ENCODE results near the gene SLC3A2. TPM values are rescaled to one million over a fixed set of nuclear protein-coding genes. Genes with fewer than 3 reads are reported as not detected.
"Not testable (repeated sequence)": the region's sequence is repeated elsewhere in the genome, so short reads cannot be mapped to it uniquely, and the experiment has no call there.

Gene SLC3A2
- total RNA-seq, 1 experiment from 2014 or later, result 765 TPM

DNA sequence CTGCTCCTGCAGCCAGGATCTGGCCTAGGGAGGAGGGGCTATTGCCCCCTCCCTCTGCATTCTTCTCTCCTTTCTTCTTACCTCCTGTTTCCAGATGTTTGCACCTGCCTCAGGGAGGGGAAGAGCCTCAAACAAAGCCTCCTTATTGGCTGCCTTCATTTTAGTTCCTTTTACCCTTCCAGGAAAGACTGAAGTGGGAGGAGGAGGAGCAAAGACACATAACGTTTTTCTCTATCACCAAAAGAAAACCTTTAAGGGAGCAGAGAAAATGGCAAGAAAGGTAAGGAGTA, 53.7 kb downstream of the SLC3A2 start:
- in situ Hi-C loops (cut with HindIII; ENCODE audit: low pct_unique_long_range_greater_than_20kb, low sequenced_read_pairs), result no loop called here
- DNase-seq (ENCODE audit: low read depth, low spot score), result no peak

DNA sequence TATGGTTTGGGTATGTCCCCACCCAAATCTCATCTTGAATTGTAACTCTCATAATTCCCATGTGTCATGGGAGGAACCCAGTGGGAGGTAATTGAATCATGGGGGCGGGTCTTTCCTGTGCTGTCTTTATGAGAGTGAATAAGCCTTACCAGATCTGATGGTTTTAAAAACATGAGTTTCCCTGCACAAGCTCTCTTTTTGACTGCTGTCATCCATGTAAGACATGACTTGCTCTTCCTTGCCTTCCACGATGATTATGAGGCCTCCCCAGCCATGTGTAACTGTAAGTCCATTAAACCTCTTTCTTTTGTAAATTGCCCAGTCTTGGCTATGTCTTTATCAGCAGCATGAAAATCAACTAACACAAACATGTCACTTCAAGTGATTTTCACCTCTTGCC, 56.8 kb downstream of the SLC3A2 start:
- in situ Hi-C loops (cut with HindIII; ENCODE audit: low pct_unique_long_range_greater_than_20kb, low sequenced_read_pairs); DNase-seq (ENCODE audit: low read depth, low spot score): not testable (repeated sequence)

Small RNA genes lying within 50 kb of the gene (small RNA-seq; reads per million reads assigned to genes)
- gene RF00099 (0 reads per million in 2 experiments), gene RN7SL259P (0 reads per million in 2 experiments), gene SNORD22 (0 reads per million in 2 experiments), gene SNORD26 (0 reads per million in 2 experiments), gene SNORD27 (0 reads per million in 2 experiments), gene SNORD28 (0 reads per million in 2 experiments), gene SNORD30 (52.8 to 1,937 reads per million in 2 experiments)

Other genes with a start within 250 kb of the SLC3A2 start
- 141 and 170 TPM in 2 replicates for gene GANAB, start 234.3 kb upstream of the SLC3A2 start, total RNA-seq (2014; rRNA removed; shearing (Covaris generic))
- gene INTS5, start 227.6 kb upstream of the SLC3A2 start, total RNA-seq (2014; rRNA removed; shearing (Covaris generic)), result 11.8 and 14.1 TPM in 2 replicates
- gene C11orf98, start 215.7 kb upstream of the SLC3A2 start, total RNA-seq (2014; rRNA removed; shearing (Covaris generic)), result 48.5 and 73.7 TPM in 2 replicates
- gene CSKMT, start 215.6 kb upstream of the SLC3A2 start, total RNA-seq (2014; rRNA removed; shearing (Covaris generic)), result 4.5 and 6.5 TPM in 2 replicates
- gene UQCC3, start 209.2 kb upstream of the SLC3A2 start, total RNA-seq (2014; rRNA removed; shearing (Covaris generic)), result 10.2 and 10.3 TPM in 2 replicates
- 3.6 and 3.9 TPM in 2 replicates for gene LBHD1, start 208.6 kb upstream of the SLC3A2 start, total RNA-seq (2014; rRNA removed; shearing (Covaris generic))
- gene UBXN1, start 201.8 kb upstream of the SLC3A2 start, total RNA-seq (2014; rRNA removed; shearing (Covaris generic)), result 97.2 and 100 TPM in 2 replicates
- gene LRRN4CL, start 191.4 kb upstream of the SLC3A2 start, total RNA-seq (2014; rRNA removed; shearing (Covaris generic)), result 1.1 and 1.3 TPM in 2 replicates
- 90.7 and 98.1 TPM in 2 replicates for gene BSCL2, start 173.5 kb upstream of the SLC3A2 start, total RNA-seq (2014; rRNA removed; shearing (Covaris generic))
- not detected in 2 replicates for gene GNG3, start 173.2 kb upstream of the SLC3A2 start, total RNA-seq (2014; rRNA removed; shearing (Covaris generic))
- gene HNRNPUL2, start 153.4 kb upstream of the SLC3A2 start, total RNA-seq (2014; rRNA removed; shearing (Covaris generic)), result 4.1 and 5.1 TPM in 2 replicates
- gene TTC9C, start 152.4 kb upstream of the SLC3A2 start, total RNA-seq (2014; rRNA removed; shearing (Covaris generic)), result 25.0 and 25.4 TPM in 2 replicates
- gene ZBTB3, start 126.7 kb upstream of the SLC3A2 start, total RNA-seq (2014; rRNA removed; shearing (Covaris generic)), result 5.0 and 5.2 TPM in 2 replicates
- 85.8 and 95.1 TPM in 2 replicates for gene POLR2G, start 119.3 kb upstream of the SLC3A2 start, total RNA-seq (2014; rRNA removed; shearing (Covaris generic))
- gene TAF6L, start 109.5 kb upstream of the SLC3A2 start, total RNA-seq (2014; rRNA removed; shearing (Covaris generic)), result 19.7 and 22.6 TPM in 2 replicates
- 83.6 and 95.0 TPM in 2 replicates for gene TMEM179B, start 93.5 kb upstream of the SLC3A2 start, total RNA-seq (2014; rRNA removed; shearing (Covaris generic))
- 23.6 and 23.9 TPM in 2 replicates for gene TMEM223, start 88.9 kb upstream of the SLC3A2 start, total RNA-seq (2014; rRNA removed; shearing (Covaris generic))
- 11.4 and 16.3 TPM in 2 replicates for gene NXF1, start 75.5 kb upstream of the SLC3A2 start, total RNA-seq (2014; rRNA removed; shearing (Covaris generic))
- gene STX5, start 48.8 kb upstream of the SLC3A2 start, total RNA-seq (2014; rRNA removed; shearing (Covaris generic)), result 16.1 and 18.1 TPM in 2 replicates
- not detected in 2 replicates for gene TEX54, start 48.1 kb upstream of the SLC3A2 start, total RNA-seq (2014; rRNA removed; shearing (Covaris generic))
- 61.2 and 61.4 TPM in 2 replicates for gene WDR74, start 41.3 kb upstream of the SLC3A2 start, total RNA-seq (2014; rRNA removed; shearing (Covaris generic))
- gene CHRM1, start 40.5 kb downstream of the SLC3A2 start, total RNA-seq (2014; rRNA removed; shearing (Covaris generic)), result 0.16 and 0.18 TPM in 2 replicates
- not detected in 2 replicates for gene SLC22A6, start 104.1 kb downstream of the SLC3A2 start, total RNA-seq (2014; rRNA removed; shearing (Covaris generic))
- gene SLC22A8, start 134.9 kb downstream of the SLC3A2 start, total RNA-seq (2014; rRNA removed; shearing (Covaris generic)), result not detected in 2 replicates

Measured in SK-MEL-5 (cell line).